ENCODE measurements around the gene PCDHGB2.
"Not testable (repeated sequence)": the region's sequence is repeated elsewhere in the genome, so short reads cannot be mapped to it uniquely, and the experiment has no call there.

Gene PCDHGB2

DNA sequence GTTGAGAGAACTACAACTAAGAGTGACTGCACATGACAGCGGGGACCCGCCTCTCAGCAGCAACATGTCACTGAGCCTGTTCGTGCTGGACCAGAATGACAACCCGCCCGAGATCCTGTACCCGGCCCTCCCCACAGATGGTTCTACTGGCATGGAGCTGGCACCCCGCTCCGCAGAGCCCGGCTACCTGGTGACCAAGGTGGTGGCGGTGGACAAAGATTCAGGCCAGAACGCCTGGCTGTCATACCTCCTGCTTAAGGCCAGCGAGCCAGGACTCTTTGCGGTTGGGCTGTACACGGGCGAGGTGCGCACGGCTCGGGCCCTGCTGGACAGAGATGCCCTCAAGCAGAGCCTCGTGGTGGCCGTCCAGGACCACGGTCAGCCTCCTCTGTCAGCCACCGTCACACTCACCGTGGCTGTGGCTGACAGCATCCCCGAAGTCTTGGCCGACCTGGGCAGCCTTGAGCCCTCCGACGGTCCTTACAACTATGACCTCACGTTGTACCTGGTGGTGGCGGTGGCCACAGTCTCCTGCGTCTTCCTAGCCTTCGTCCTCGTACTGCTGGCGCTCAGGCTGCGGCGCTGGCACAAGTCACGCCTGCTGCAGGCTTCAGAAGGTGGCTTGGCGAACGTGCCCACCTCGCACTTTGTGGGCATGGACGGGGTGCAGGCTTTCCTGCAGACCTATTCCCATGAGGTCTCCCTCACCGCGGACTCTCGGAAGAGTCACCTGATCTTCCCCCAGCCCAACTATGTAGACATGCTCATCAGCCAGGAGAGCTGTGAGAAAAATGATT lies 24.9 kb downstream of the PCDHGB2 start:
- DNase-seq (ENCODE audit: low read depth) = no peak

DNA sequence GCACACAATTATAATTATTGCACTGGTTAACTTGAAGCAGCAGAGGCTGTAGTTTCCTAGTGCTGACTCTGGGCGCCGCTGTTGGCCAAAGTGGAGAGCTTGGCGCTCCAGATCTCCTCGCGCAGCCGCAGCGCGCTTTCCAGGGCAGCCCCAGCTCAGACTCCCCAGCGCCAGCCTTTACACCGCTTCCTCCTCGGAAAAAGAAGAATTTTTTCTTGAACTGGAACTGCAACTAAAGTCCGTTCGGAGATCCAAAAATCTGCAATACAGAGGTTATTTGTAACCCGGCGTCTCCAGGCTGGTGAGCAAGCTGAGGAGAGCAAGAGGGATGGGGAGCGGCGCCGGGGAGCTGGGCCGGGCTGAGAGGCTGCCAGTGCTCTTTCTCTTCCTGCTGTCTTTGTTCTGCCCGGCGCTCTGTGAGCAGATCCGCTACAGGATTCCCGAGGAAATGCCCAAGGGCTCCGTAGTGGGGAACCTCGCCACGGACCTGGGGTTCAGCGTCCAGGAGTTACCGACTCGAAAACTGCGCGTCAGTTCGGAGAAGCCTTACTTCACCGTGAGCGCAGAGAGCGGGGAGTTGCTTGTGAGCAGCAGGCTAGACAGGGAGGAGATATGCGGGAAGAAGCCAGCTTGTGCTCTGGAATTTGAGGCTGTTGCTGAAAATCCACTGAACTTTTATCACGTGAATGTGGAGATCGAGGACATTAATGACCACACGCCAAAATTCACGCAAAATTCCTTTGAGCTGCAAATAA lies 27.9 kb downstream of the PCDHGB2 start, which contains the start of gene PCDHGB4:
Gene PCDHGB4 (plus strand): TSS at position 142 of the 755 bp plus-strand sequence. CDS start 187 bp downstream, at position 329.
- peak; percentile 31 for DNase-seq (ENCODE audit: low read depth)

DNA sequence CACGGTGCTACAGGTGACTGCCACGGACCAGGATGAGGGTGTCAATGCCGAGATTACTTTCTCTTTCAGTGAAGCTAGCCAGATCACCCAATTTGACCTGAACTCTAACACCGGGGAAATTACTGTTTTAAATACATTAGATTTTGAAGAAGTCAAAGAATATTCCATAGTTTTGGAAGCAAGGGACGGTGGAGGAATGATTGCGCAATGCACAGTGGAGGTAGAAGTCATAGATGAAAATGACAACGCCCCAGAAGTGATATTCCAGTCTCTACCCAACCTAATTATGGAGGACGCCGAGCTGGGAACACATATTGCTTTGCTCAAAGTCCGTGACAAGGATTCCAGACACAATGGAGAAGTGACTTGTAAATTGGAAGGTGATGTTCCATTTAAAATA lies 28.9 kb downstream of the PCDHGB2 start:
- no peak for DNase-seq (ENCODE audit: low read depth)

DNA sequence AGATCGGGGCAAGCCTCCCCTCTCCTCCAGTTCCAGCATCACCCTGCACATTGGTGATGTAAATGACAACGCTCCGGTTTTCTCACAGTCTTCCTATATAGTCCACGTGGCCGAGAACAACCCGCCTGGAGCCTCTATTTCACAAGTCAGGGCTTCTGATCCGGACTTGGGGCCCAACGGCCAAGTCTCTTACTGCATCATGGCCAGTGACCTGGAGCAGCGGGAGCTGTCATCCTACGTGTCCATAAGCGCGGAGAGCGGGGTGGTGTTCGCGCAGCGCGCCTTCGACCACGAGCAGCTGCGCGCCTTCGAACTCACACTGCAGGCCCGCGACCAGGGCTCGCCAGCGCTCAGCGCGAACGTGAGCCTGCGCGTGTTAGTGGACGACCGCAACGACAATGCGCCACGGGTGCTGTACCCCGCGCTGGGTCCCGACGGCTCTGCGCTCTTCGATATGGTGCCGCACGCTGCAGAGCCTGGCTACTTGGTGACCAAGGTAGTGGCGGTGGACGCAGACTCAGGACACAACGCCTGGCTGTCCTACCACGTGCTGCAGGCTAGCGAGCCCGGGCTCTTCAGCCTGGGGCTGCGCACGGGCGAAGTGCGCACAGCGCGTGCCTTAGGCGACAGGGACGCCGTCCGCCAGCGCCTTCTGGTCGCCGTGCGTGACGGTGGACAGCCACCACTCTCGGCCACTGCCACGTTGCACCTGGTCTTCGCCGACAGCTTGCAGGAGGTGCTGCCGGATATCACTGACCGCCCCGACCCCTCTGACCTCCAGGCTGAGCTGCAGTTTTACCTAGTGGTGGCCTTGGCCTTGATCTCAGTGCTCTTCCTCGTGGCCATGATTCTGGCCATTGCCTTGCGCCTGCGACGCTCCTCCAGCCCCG lies 29.6 kb downstream of the PCDHGB2 start:
- no peak for DNase-seq (ENCODE audit: low read depth)

DNA sequence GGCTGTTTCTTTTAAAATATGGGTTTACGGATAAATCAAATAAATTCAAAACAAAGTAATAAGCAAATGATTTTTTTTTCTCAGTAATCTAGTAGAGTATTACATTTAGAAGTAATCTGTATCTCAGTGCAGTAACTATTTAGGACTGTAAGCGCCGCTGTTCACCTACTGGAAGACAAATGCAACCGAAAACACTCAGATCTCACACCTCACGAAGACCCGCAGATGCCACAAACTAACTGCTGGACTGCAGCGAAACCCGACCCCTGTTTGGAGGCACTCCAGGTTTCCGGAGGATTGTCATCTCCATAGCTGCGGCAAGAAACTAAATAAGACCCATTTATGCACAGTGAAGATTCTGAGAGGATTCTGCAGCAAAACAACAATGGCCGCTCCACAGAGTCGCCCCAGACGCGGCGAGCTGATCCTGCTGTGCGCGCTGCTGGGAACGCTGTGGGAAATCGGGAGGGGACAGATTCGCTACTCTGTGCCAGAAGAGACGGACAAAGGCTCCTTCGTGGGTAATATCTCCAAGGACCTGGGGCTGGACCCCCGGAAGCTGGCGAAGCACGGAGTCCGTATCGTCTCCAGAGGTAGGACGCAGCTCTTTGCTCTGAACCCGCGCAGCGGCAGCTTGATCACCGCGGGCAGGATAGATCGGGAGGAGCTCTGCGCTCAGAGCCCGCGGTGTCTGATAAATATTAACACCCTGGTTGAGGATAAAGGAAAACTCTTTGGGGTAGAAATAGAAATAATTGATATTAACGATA lies 32.8 kb downstream of the PCDHGB2 start, which contains the start of gene PCDHGA8:
Gene PCDHGA8 (plus strand): TSS at position 205 of the 770 bp plus-strand sequence. CDS start 181 bp downstream, at position 386.
- DNase-seq (ENCODE audit: low read depth) = no peak

DNA sequence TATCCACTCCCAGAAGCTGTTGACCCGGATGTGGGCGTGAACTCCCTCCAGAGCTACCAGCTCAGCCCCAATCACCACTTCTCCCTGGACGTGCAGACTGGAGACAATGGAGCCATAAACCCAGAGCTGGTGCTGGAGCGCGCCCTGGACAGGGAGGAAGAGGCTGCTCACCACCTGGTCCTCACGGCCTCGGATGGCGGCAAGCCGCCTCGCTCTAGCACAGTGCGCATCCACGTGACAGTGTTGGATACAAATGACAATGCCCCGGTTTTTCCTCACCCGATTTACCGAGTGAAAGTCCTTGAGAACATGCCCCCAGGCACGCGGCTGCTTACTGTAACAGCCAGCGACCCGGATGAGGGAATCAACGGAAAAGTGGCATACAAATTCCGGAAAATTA lies 33.5 kb downstream of the PCDHGB2 start:
- DNase-seq (ENCODE audit: low read depth) = no peak

DNA sequence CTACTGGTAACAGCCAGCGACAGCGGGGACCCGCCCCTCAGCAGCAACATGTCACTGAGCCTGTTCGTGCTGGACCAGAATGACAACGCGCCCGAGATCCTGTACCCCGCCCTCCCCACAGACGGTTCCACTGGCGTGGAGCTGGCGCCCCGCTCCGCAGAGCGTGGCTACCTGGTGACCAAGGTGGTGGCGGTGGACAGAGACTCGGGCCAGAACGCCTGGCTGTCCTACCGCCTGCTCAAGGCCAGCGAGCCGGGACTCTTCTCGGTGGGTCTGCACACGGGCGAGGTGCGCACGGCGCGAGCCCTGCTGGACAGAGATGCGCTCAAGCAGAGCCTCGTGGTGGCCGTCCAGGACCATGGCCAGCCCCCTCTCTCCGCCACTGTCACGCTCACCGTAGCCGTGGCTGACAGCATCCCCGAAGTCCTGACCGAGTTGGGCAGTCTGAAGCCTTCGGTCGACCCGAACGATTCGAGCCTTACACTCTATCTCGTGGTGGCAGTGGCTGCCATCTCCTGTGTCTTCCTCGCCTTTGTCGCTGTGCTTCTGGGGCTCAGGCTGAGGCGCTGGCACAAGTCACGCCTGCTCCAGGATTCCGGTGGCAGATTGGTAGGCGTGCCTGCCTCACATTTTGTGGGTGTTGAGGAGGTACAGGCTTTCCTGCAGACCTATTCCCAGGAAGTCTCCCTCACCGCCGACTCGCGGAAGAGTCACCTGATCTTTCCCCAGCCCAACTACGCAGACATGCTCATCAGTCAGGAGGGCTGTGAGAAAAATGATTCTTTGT lies 34.8 kb downstream of the PCDHGB2 start:
- DNase-seq (ENCODE audit: low read depth) = not testable (repeated sequence)

DNA sequence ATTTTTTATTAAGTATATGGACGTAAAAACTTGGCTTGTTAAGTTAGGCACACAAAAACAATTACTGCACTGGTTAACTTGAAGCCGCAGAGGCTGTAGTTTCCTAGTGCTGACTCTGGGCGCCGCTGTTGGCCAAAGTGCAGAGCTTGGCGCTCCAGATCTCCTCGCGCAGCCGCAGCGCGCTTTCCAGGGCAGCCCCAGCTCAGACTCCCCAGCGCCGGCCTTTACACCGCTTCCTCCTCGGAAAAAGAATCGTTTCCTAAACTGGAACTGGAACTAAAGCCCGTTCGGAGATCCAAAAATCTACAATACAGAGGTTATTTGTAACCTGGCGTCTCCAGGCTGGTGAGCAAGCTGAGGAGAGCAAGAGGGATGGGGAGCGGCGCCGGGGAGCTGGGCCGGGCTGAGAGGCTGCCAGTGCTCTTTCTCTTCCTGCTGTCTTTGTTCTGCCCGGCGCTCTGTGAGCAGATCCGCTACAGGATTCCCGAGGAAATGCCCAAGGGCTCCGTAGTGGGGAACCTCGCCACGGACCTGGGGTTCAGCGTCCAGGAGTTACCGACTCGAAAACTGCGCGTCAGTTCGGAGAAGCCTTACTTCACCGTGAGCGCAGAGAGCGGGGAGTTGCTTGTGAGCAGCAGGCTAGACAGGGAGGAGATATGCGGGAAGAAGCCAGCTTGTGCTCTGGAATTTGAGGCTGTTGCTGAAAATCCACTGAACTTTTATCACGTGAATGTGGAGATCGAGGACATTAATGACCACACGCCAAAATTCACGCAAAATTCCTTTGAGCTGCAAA lies 38.2 kb downstream of the PCDHGB2 start, which contains the start of gene PCDHGB5:
Gene PCDHGB5 (plus strand): TSS at position 192 of the 796 bp plus-strand sequence. CDS start 181 bp downstream, at position 373.
- peak; percentile 40 for DNase-seq (ENCODE audit: low read depth)

DNA sequence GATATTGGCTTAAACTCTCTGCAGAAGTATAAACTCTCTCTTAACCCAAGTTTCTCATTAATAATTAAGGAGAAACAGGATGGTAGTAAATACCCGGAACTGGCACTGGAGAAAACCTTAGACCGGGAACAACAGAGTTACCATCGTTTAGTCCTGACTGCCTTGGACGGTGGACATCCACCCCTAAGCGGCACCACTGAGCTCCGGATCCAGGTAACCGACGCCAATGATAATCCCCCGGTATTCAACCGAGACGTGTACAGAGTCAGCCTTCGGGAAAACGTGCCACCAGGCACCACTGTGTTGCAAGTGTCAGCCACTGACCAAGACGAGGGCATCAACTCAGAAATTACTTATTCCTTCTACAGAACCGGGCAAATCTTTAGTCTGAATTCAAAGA lies 38.8 kb downstream of the PCDHGB2 start:
- no peak for DNase-seq (ENCODE audit: low read depth)

DNA sequence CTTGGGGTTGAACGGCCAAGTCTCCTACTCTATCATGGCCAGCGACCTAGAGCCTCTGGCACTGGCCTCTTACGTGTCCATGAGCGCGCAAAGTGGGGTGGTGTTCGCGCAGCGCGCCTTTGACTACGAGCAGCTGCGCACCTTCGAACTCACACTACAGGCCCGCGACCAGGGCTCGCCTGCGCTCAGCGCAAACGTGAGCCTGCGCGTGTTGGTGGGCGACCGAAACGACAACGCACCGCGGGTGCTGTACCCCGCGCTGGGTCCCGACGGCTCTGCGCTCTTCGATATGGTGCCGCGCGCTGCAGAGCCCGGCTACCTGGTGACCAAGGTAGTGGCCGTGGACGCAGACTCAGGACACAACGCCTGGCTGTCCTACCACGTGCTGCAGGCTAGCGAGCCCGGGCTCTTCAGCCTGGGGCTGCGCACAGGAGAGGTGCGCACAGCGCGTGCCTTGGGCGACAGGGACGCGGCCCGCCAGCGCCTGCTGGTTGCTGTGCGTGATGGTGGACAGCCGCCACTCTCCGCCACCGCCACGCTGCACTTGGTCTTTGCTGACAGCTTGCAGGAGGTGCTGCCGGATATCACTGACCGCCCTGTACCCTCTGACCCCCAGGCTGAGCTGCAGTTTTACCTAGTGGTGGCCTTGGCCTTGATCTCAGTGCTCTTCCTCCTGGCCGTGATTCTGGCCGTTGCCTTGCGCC lies 39.9 kb downstream of the PCDHGB2 start:
- DNase-seq (ENCODE audit: low read depth) = no peak

DNA sequence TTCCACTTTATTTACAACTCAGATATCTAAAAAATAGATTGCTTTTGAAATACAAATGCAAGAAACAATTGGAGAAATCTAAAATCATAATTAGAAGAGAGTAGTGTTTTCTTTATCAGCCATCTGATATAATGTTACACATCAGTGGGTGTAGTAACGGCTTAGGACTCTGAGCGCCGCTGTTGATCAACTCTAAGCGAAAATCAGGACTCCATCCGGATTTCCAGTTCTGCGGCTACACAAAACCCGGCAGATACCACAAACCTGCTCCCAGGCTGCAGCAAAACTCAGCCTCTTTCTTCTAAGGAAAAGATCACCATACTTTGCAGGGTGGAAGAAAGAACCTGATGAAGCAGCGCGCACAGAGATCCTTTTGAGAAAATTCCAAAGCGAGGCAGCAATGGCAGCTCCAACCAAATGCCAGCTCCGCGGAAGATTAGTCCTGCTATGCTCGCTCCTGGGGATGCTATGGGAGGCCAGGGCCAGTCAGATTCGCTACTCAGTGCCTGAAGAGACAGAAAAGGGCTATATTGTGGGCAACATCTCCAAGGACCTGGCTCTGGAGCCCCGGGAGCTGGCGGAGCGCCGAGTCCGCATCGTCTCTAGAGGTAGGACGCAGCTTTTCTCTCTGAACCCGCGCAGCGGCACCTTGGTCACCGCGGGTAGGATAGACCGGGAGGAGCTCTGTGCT lies 42.9 kb downstream of the PCDHGB2 start, which contains the start of gene PCDHGA9:
Gene PCDHGA9 (plus strand): TSS at position 226 of the 691 bp plus-strand sequence. CDS start 175 bp downstream, at position 401.
- DNase-seq (ENCODE audit: low read depth) = no peak

DNA sequence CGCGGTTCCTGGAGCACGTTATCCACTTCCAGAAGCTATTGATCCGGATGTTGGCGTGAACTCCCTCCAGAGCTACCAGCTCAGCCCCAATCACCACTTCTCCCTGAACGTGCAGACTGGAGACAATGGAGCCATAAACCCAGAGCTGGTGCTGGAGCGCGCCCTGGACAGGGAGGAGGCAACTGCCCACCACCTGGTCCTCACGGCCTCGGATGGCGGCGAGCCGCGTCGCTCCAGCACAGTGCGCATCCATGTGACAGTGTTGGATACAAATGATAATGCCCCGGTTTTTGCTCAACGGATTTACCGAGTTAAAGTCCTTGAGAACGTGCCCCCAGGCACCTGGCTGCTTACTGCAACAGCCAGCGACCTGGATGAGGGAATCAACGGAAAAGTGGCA lies 43.6 kb downstream of the PCDHGB2 start:
- no peak for DNase-seq (ENCODE audit: low read depth)

DNA sequence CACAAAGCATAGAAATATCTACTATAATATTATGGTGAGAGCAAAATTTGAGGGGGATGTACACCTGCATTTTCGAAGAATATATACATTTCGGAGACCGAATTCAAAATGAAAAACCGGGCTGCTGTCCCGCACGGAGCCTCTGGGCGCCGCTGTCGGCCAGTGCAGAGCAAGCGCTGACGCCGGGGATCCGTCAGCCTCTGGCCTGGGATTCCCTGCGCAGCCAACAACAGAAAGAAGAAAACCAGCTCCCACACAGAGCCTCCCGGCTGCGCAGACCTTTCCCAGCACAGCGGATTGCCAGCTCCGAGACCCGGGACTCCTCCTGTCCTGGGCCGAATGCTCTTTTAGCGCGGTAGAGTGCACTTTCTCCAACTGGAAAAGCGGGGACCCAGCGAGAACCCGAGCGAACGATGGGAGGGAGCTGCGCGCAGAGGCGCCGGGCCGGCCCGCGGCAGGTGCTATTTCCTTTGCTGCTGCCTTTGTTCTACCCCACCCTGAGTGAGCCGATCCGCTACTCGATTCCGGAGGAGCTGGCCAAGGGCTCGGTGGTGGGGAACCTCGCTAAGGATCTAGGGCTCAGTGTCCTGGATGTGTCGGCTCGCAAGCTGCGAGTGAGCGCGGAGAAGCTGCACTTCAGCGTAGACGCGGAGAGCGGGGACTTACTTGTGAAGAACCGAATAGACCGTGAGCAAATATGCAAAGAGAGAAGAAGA lies 48.2 kb downstream of the PCDHGB2 start, which contains the start of gene PCDHGB6:
Gene PCDHGB6 (plus strand): TSS at position 232 of the 716 bp plus-strand sequence. CDS start 182 bp downstream, at position 414.
- peak; percentile 38 for DNase-seq (ENCODE audit: low read depth)

DNA sequence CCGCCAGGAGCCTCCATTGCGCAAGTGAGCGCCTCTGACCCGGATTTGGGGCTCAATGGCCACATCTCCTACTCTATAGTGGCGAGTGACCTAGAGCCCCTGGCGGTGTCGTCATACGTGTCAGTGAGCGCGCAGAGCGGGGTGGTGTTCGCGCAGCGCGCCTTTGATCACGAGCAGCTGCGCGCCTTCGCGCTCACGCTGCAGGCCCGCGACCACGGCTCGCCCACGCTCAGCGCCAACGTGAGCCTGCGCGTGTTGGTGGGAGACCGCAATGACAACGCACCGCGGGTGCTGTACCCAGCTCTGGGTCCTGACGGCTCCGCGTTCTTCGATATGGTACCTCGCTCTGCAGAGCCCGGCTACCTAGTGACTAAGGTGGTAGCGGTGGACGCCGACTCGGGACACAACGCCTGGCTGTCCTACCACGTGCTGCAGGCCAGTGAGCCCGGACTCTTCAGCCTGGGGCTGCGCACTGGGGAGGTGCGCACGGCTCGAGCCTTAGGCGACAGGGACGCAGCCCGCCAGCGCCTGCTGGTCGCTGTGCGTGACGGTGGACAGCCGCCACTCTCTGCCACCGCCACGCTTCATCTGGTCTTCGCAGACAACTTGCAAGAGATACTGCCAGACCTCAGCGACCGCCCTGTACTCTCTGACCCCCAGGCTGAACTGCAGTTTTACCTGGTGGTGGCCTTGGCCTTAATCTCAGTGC lies 50.0 kb downstream of the PCDHGB2 start:
- no peak for DNase-seq (ENCODE audit: low read depth)

DNA sequence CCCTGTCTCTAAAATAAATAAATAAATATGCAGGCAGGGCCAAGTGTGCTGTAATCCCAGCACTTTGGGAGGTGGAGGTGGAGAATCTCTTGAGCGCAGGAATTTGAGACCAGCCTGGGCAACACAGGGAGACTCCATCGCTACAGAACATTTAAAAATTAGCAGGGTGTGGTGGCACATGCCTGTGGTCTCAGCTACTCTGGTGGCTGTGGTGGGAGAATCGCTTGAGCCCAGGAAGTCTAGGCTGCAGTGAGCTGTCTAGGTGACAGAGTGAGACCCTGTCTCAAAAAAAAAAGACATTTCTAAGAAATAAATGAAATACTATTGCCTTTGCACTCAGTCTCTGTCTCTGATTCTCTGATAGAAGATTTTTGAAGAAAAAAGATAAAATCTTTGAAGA lies 51.8 kb downstream of the PCDHGB2 start:
- no peak for DNase-seq (ENCODE audit: low read depth)

Measured in activated T-cell treated with anti-CD3 and anti-CD28 coated beads for 48 hours (primary cell).